Colon (tissue), 2 donors: Measurements from ENCODE around the gene COX4I1.

Experiments
- FAIRE-seq: peaks from 2 replicates; lab custom pipeline; 2012; peaks lifted over from hg19 to GRCh38; lab: Jason Lieb, UNC
- donor health status: control.
- donor health status: control.

COX4I1 gene

GRCh38 chr16:85767531-85767930, 32.0 kb upstream of the COX4I1 start:
- no peak for FAIRE-seq

DNA sequence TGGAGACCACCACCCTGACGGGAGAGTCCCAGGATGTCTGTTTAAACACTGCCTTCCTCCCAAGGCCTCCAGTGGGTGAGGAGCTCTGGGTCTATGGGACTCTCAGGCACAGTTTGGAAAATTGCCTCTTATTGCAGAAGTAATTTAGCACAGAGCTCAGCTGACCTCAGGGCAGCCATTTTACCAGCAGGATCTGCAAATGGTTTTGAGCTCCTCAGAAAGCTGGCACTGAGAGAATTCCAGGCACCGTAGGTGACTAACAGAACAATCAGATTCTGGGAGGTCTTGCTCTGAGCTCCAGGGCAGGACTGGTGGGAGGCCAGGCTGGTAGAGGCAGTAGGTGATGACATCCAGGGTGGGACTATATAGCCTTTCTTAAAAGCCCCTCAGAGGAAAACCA, 31.3 kb upstream of the COX4I1 start:
- FAIRE-seq: no peak

- no peak for FAIRE-seq
These were observed 28.8 kb upstream of the COX4I1 start for GRCh38 chr16:85770741-85771140.

- no peak for FAIRE-seq
These were observed 26.5 kb upstream of the COX4I1 start for GRCh38 chr16:85773044-85773443.

GRCh38 chr16:85774136-85774535, 25.4 kb upstream of the COX4I1 start:
- no peak for FAIRE-seq

GRCh38 chr16:85774811-85775210, 24.7 kb upstream of the COX4I1 start:
- FAIRE-seq: no peak

DNA sequence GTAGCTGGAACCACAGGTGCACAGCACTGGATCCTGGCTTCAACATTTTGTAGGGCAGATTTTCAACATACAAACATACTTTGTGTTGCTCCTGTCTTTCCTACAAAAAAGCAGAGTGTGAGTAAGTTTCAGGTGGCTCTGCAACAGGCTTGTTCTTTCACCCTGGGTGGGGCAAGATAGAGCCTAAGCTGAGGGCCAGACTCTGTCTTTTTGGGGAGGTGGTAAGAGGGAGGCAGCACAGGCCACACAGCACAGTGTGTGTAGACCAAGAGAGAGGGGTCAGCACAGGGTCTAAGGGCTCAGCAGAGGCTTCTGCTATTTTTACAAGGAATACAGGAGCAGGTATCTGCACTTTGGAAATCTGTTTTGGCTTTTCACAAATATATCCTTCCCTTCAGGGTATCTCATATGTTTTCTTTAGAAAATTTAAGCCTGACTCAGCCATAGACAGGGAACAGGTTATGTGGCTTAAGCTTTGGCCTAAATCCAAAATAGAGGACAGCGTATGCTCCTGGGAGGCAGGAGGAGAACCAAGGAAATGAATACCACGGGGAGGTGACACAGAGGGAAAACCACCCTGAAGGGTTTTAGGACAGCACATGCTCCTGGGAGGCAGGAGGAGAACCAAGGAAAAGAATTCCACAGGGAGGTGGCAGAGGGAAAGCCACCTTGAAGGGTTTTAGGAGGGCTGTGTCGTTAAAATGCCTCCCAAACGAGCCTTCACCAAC, 21.7 kb upstream of the COX4I1 start:
- FAIRE-seq: no peak

- FAIRE-seq: no peak
These were observed 20.6 kb upstream of the COX4I1 start for GRCh38 chr16:85778873-85779272.

GRCh38 chr16:85780281-85780680, 19.2 kb upstream of the COX4I1 start:
- FAIRE-seq: no peak

DNA sequence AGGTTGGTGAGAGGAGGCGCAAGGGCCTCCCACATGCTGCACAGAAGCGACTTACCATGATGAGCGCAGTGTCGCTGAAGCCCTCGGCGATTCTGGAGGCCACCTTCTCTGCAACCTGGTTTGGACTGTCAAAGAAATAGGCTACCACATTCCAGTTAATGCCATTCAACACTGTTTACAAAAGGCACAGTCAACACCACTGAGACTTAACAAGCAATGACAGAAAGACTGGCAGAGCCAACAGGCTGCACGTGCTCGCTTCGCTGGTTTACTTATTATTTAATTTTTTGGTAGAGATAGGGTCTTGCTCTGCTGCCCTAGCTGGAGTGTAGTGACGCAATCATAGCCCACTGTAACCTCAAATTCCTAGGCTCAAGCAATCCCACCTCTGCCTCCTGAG, 18.3 kb upstream of the COX4I1 start:
- FAIRE-seq: no peak

- FAIRE-seq: no peak
These were observed 17.7 kb upstream of the COX4I1 start for GRCh38 chr16:85781695-85782370.

DNA sequence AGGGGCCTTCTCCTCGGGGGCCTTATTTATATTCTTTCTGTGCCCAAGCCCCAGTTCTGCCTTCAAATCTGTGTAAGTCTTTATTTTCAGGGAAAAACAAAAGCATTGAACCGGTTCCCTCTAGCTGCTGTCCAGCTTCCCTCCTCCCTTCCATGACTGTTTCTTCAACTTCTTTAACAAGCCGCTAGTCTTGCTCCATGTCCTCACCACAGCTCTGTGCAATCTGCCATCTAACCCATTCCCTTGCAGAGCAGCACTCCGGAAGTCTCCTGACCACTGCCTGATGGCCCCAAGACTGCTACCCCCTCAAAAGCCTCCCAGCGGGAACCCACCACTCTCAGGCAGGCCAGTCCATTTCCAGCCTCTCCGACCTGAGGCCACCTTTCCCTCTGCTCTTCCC, 17.0 kb upstream of the COX4I1 start:
- FAIRE-seq: no peak

DNA sequence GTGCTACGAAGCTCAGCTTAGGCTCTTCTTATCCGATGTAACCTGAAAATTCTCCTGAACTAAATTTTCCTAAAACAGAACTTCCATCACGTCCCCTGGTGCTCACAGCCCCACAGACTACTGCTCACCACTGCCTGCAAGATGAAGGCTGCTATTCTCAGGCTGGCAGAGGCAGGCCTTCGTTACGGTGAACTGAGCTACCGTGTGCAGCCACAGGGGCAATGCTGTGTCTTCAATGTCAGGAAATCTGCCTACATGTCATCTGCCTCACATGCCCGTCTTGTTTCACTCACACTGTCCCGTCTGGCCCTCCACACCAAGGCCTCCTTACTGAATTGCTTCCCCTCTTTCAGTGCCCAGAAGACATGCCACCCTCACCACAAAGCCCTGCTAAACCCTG, 16.1 kb upstream of the COX4I1 start:
- FAIRE-seq: no peak

GRCh38 chr16:85784813-85785212, 14.7 kb upstream of the COX4I1 start:
- FAIRE-seq: no peak

DNA sequence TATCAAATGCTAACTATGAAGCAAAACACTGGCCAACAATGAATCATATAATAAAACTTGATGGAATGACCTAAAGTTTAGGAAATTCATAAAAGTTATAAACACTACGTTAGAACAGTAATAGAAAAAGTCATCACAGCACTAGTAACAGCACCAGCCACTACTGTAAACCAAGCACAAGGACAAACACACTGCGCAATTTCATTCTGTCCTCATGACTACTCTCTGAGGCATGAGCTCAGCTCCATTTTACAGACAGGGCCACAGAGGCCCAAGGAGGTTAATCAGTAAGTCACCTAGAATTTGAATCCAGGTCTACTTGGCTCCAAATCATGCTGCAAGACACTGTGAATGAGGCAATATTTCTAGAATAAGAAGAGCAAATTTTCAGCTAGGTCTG, 13.6 kb upstream of the COX4I1 start:
- FAIRE-seq: no peak

GRCh38 chr16:85788819-85789218, 10.7 kb upstream of the COX4I1 start:
- no peak for FAIRE-seq

DNA sequence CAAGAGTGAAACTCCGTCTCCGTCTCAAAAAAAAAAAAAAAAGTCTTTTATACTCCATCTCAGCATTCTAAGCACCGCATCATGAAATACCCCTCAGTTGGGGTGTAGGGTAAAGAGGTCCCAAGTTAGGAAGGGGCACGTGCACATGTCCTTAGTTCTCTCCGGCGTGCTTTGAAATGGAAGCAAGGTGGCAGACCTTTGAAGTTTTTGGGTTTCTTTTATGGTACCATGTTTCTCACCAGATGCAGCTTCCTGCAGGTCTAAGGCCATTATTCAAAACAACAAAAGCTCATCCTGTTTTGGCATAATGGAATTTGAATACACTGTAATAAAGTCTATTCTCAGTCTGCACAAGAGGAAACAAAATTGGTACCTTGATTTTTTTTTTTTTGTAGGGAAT, 9.7 kb upstream of the COX4I1 start:
- no peak for FAIRE-seq

- no peak for FAIRE-seq
These were observed 5.7 kb upstream of the COX4I1 start for GRCh38 chr16:85793662-85794298.

DNA sequence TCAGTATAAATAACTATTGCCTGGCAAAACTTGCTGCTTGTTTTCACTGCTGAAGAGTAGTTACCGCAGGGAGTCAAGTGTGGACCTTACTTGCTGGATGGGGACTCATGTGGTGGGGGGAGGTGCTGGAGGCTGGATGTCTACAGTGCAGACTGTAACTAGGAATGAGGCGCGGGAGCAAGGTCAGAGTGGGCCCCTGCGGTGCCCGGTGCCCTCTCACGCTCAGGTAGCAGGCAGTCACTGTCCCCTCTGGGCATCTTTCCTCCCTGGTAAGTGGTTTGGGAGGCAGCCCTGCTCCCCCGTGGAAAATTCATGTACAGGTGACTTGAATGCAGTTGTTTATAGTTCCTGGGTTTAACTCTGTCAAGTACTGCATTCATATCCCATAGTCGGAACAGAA, 4.8 kb upstream of the COX4I1 start:
- no peak for FAIRE-seq

DNA sequence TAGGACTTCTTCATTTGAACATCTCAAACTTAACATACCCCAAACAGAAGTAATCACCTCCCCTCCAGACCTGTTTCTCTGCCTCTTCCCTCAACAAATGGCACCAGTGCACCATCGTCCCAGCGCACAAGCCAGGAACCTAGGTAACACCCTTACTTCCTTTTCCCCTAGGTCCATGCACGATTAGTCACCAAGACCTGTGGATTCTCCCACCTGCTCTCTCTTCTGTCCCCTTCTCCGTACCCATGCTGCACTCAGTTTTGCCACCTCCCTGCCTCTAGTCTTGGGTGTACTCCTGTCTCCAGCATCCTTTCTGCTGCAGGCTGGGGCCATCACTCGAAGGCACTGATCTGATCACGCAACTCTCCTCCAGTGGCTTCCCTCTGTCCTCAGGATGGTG, 3.3 kb upstream of the COX4I1 start:
- no peak for FAIRE-seq

- FAIRE-seq: no peak
These were observed 2.9 kb upstream of the COX4I1 start for GRCh38 chr16:85796599-85796998.

DNA sequence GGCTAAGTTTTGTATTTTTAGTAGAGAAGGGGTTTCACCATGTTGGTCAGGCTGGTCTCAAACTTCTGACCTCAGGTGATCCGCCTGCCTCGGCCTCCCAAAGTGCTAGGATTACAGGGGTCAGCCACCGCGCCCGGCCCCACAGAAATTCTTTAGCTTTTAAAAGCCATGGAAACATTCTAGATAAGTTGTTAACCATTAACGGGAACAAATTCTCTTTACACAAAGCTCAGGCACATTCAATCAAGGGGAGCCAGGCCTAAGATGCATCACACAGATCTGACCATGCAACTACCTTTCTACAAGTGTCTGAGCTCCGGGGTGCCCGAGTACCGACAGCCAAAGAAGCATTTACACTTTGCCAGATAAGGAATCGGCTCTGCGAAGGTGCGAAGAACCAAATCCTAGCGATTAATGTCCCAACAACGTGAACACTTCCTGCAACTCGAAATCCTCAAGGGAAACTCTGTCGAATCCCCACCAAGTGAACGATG, 1.2 kb upstream of the COX4I1 start:
- FAIRE-seq: no peak

GRCh38 chr16:85798901-85799496, 496 bp upstream of the COX4I1 start:
- FAIRE-seq: no peak
